Astrocyte of the cerebellum (primary cell): Measurements from ENCODE around the gene KCNA1.

Source experiments
- DNase-seq: peaks from one replicate; pipeline ENCODE4 v3.0.0-alpha.2; 2011; ENCODE audit warnings: low read depth
- H3K4me3 ChIP-seq: 2 replicates; pipeline ENCODE4 v1.5.1; 2011; ENCODE audit warnings: mild to moderate bottlenecking, low read depth, low read length, moderate library complexity
- CTCF ChIP-seq: IDR thresholded peaks from 2 replicates; pipeline ENCODE4 v1.5.1; 2012; ENCODE audit warnings: low read length, low read depth, moderate library complexity, mild to moderate bottlenecking; ENCODE audit errors: missing control alignments
- in situ Hi-C: cut with HindIII; loops from 2 replicates; pipeline ENCODE4 v1.10.0; 2017; ENCODE audit warnings: low sequenced_read_pairs

KCNA1 gene

GRCh38 chr12:4908684-4909409 is 858 bp upstream of the KCNA1 start:
- peak; percentile 57 for DNase-seq
- in situ Hi-C loops, result no loop called here
- peak; percentile 54 for TF ChIP-seq CTCF
- peak overlapping the region; percentile 60 for H3K4me3 ChIP-seq

- H3K4me3 ChIP-seq, result peak overlapping the region; percentile 60
- no peak for DNase-seq
- TF ChIP-seq CTCF, result no peak
- in situ Hi-C loops, result no loop called here
Observed at GRCh38 chr12:4909410-4909733, 333 bp upstream of the KCNA1 start.

GRCh38 chr12:4910502-4911315 is 1.0 kb downstream of the KCNA1 start:
- no peak for DNase-seq
- peak overlapping the region; percentile 60 for H3K4me3 ChIP-seq
- no peak for TF ChIP-seq CTCF
- in situ Hi-C loops, result no loop called here

GRCh38 chr12:4911316-4911994 is 1.8 kb downstream of the KCNA1 start:
- in situ Hi-C loops, result no loop called here
- H3K4me3 ChIP-seq, result peak overlapping the region; percentile 60
- TF ChIP-seq CTCF, result no peak

GRCh38 chr12:4914720-4915119 is 5.0 kb downstream of the KCNA1 start:
- no peak for DNase-seq
- H3K4me3 ChIP-seq, result no peak overlapping the region
- TF ChIP-seq CTCF, result no peak
- in situ Hi-C loops, result no loop called here

More at GRCh38 chr12:4911316-4911994, 1.8 kb downstream of the KCNA1 start:
- no peak for DNase-seq

- no peak for DNase-seq
- in situ Hi-C loops, result no loop called here
- TF ChIP-seq CTCF, result no peak
- no peak overlapping the region for H3K4me3 ChIP-seq
Observed at GRCh38 chr12:4915752-4916151, 6.0 kb downstream of the KCNA1 start.
